Keratinocyte (primary cell): ENCODE data around the gene ALPI. TPM values are rescaled to one million over a fixed set of nuclear protein-coding genes. Genes with fewer than 3 reads are reported as not detected.

Experiments used
- DNase-seq: peaks from one replicate; pipeline ENCODE4 v3.0.0-alpha.2; 2011; ENCODE audit warnings: low read depth, missing footprints, low spot score
- FAIRE-seq: peaks from 2 replicates; lab custom pipeline; 2011; peaks lifted over from hg19 to GRCh38; lab: Jason Lieb, UNC
- H2AFZ ChIP-seq: 2 replicates; pipeline ENCODE4 v1.6.0; 2012; ENCODE audit warnings: low read length, control low read depth, inconsistent platforms; ENCODE audit not compliant: control insufficient read depth
- H3K27ac ChIP-seq: 2 replicates; pipeline ENCODE4 v1.5.1; 2011; ENCODE audit warnings: low read length; ENCODE audit not compliant: control insufficient read depth, insufficient read depth
- H3K27me3 ChIP-seq: 3 replicates; pipeline ENCODE4 v1.6.0; 2011; ENCODE audit warnings: low read length; ENCODE audit not compliant: control insufficient read depth, insufficient read depth; ENCODE audit errors: extremely low read depth
- H3K36me3 ChIP-seq, 2 experiments: 2 replicates in 1 of 2; 3 replicates in 1 of 2; pipeline ENCODE4 v1.5.1; 2011; ENCODE audit warnings: low read length in 2 of 2, mild to moderate bottlenecking in 1 of 2; ENCODE audit not compliant: control insufficient read depth in 2 of 2, insufficient read depth in 2 of 2; ENCODE audit errors: extremely low read depth in 1 of 2
- H3K4me1 ChIP-seq: 3 replicates; pipeline ENCODE4 v1.5.1; 2011; ENCODE audit warnings: low read length; ENCODE audit not compliant: control insufficient read depth, insufficient read depth; ENCODE audit errors: extremely low read depth
- H3K4me2 ChIP-seq: 3 replicates; pipeline ENCODE4 v1.6.0; 2011; ENCODE audit warnings: low read depth, low read length; ENCODE audit not compliant: control insufficient read depth, insufficient read depth; ENCODE audit errors: extremely low read depth
- H3K4me3 ChIP-seq, 3 experiments: fragments of 200-600 bp in 1 of 3; sonication (generic) in 1 of 3; 2 replicates in 2 of 3; 3 replicates in 1 of 3; pipeline ENCODE4 v1.5.1; 2011 to 2016; ENCODE audit warnings: low read length in 3 of 3, mild to moderate bottlenecking in 3 of 3, control low read depth in 2 of 3, inconsistent platforms in 1 of 3, low read depth in 1 of 3, mixed read lengths in 1 of 3, mixed run types in 1 of 3, moderate library complexity in 1 of 3; ENCODE audit not compliant: control insufficient read depth in 2 of 3, insufficient read depth in 2 of 3; ENCODE audit errors: extremely low read depth in 1 of 3
- H3K79me2 ChIP-seq: 2 replicates; pipeline ENCODE4 v1.6.0; 2012; ENCODE audit warnings: low read length; ENCODE audit not compliant: control insufficient read depth, insufficient read depth
- H3K9ac ChIP-seq: 3 replicates; pipeline ENCODE4 v1.6.0; 2011; ENCODE audit warnings: low read length; ENCODE audit not compliant: control insufficient read depth, insufficient read depth; ENCODE audit errors: extremely low read depth
- H3K9me1 ChIP-seq: 3 replicates; pipeline ENCODE4 v1.6.0; 2011; ENCODE audit warnings: low read length; ENCODE audit not compliant: control insufficient read depth, insufficient read depth; ENCODE audit errors: extremely low read depth
- H3K9me3 ChIP-seq: 2 replicates; pipeline ENCODE4 v1.5.1; 2012; ENCODE audit warnings: low read depth, low read length; ENCODE audit not compliant: control insufficient read depth
- H4K20me1 ChIP-seq: 3 replicates; pipeline ENCODE4 v1.6.0; 2011; ENCODE audit warnings: low read length; ENCODE audit not compliant: control insufficient read depth, insufficient read depth; ENCODE audit errors: extremely low read depth
- EZH2 ChIP-seq: IDR thresholded peaks from one replicate; pipeline ENCODE4 v1.6.1; 2012; ENCODE audit warnings: inconsistent platforms, mild to moderate bottlenecking, low read length, moderate library complexity
- dilution Hi-C: fragments of 300-500 bp; cut with MboI; formaldehyde crosslinking; loops from one replicate; pipeline ENCODE4 v1.7.0; 2020; ENCODE audit warnings: low sequenced_read_pairs; ENCODE audit not compliant: extremely low pct_ligation_motif_present
- polyA plus RNA-seq, 5 experiments: library from polyadenylated mRNA; depleted of rRNA in 3 of 5; stranded (reverse) in 3 of 5; stranded (forward) in 1 of 5; unstranded in 1 of 5; fragments of >200 nt; gene quantifications; 1 replicate in 1 of 5; 2 replicates in 3 of 5; 3 replicates in 1 of 5; pipeline versions ENCODE4 v1.2.1 to v1.2.3, GENCODE V29; 2011 to 2012; ENCODE audit warnings: missing spikeins in 2 of 5, low read depth in 1 of 5, low replicate concordance in 1 of 5
- TF ChIP-seq, protein P1 (sequence below), 3 experiments: IDR thresholded peaks in 1 of 3; conservative IDR thresholded peaks in 1 of 3; optimal IDR thresholded peaks in 1 of 3; 2 replicates in 2 of 3; 3 replicates in 1 of 3; pipeline versions ENCODE3 to v1.5.1; 2011; ENCODE audit warnings: low read length in 3 of 3, mild to moderate bottlenecking in 3 of 3, moderate library complexity in 2 of 3, control low read depth in 1 of 3, inconsistent platforms in 1 of 3; ENCODE audit not compliant: insufficient read depth in 2 of 3; ENCODE audit errors: extremely low read depth in 1 of 3

The ALPI gene
- polyA plus RNA-seq, 1 donor (not counting 4 experiments of a cell fraction or from before 2014, with no cell fraction given) = not detected

DNA sequence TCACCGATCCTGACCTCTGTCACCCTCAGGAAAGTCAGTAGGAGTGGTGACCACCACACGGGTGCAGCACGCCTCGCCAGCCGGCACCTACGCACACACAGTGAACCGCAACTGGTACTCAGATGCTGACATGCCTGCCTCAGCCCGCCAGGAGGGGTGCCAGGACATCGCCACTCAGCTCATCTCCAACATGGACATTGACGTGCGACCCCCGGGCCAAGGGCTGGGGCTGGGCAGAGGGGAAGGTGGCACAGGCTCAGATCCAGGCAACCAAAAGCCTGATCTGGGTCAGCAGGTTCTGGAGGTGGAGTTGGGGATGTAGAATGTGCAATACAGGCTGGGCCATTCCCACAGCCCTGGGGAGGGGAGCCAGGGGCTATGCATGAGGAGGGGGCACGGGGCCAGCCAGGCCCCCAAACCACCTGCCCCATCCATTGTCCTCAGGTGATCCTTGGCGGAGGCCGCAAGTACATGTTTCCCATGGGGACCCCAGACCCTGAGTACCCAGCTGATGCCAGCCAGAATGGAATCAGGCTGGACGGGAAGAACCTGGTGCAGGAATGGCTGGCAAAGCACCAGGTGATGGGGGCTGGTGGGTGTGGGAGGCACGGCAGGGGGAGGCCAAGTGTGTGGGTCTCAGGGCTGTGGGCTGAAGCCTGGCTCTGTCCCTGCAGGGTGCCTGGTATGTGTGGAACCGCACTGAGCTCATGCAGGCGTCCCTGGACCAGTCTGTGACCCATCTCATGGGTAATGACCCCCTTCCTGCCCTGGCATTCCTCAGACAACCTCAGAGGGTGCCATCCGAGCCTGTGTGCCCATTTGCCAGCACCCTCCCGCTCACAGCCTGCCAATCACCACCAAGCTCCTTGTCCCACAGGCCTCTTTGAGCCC, 1.4 kb downstream of the ALPI start:
- Histone ChIP-seq H3K4me1 (no peaks in the 10 kb centered on the region), H3K9me1 (no peaks in the 10 kb centered on the region), H2AFZ (no peak overlapping the region), H3K27ac (no peak overlapping the region), H3K36me3 (no peaks in the 10 kb centered on the region), H4K20me1 (no peaks in the 10 kb centered on the region), H3K9me3 (no peaks in the 10 kb centered on the region), H3K79me2 (no peaks in the 10 kb centered on the region), H3K9ac (no peak overlapping the region), H3K4me3 (no peak overlapping the region), H3K4me2 (no peak overlapping the region), H3K27me3 (peaks cover 17% of the 10 kb centered on the region)
- DNase-seq (no peak), FAIRE-seq (no peak)
- dilution Hi-C loops = no loop called here
- TF ChIP-seq, protein P1, sequence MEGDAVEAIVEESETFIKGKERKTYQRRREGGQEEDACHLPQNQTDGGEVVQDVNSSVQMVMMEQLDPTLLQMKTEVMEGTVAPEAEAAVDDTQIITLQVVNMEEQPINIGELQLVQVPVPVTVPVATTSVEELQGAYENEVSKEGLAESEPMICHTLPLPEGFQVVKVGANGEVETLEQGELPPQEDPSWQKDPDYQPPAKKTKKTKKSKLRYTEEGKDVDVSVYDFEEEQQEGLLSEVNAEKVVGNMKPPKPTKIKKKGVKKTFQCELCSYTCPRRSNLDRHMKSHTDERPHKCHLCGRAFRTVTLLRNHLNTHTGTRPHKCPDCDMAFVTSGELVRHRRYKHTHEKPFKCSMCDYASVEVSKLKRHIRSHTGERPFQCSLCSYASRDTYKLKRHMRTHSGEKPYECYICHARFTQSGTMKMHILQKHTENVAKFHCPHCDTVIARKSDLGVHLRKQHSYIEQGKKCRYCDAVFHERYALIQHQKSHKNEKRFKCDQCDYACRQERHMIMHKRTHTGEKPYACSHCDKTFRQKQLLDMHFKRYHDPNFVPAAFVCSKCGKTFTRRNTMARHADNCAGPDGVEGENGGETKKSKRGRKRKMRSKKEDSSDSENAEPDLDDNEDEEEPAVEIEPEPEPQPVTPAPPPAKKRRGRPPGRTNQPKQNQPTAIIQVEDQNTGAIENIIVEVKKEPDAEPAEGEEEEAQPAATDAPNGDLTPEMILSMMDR (optimal IDR thresholded peaks at IDR 0.05 in 1 of 3, IDR thresholded peaks at IDR 0.05 in 1 of 3, conservative IDR thresholded peaks at IDR 0.05 in 1 of 3; ENCODE audit: extremely low read depth in 1 of 3, insufficient read depth in 2 of 3, low read length in 3 of 3) = no peak
- TF ChIP-seq EZH2 = no peak

- no peak overlapping the region for H3K27ac ChIP-seq
- H3K9ac ChIP-seq = no peak overlapping the region
- H3K4me3 ChIP-seq = no peak overlapping the region
- DNase-seq (no peak), FAIRE-seq (no peak)
- dilution Hi-C loops = no loop called here
- no peaks in the 10 kb centered on the region for H3K9me3 ChIP-seq
- H3K4me2 ChIP-seq = no peak overlapping the region
- no peaks in the 10 kb centered on the region for H3K4me1 ChIP-seq
- TF ChIP-seq, protein P1 (optimal IDR thresholded peaks at IDR 0.05 in 1 of 3, IDR thresholded peaks at IDR 0.05 in 1 of 3, conservative IDR thresholded peaks at IDR 0.05 in 1 of 3; ENCODE audit: extremely low read depth in 1 of 3, insufficient read depth in 2 of 3, low read length in 3 of 3) = no peak
- TF ChIP-seq EZH2 = no peak
- H3K9me1 ChIP-seq = no peaks in the 10 kb centered on the region
- no peaks in the 10 kb centered on the region for H3K36me3 ChIP-seq
- peaks cover 17% of the 10 kb centered on the region for H3K27me3 ChIP-seq
- H4K20me1 ChIP-seq = no peaks in the 10 kb centered on the region
- no peaks in the 10 kb centered on the region for H3K79me2 ChIP-seq
- no peak overlapping the region for H2AFZ ChIP-seq
These were observed 2.2 kb downstream of the ALPI start for GRCh38 chr2:232458051-232458660.
